PC-3 (cell line): Measurements from ENCODE around the gene FBXL7. TPM values are rescaled to one million over a fixed set of nuclear protein-coding genes. Genes with fewer than 3 reads are reported as not detected.

Experiments used
- ATAC-seq: fragments of 200-7000 bp; cut with Tn5 transposase; 2 replicates; pipeline ENCODE4 v1.9.1; 2020; ENCODE audit warnings: mild to moderate bottlenecking, moderate library complexity
- BruUV-seq: library from RNA; stranded (reverse); fragments of 400-500 nt; replicated peaks from 2 replicates; lab custom pipeline; 2021; lab: Mats Ljungman, UMichigan
- CTCF ChIA-PET: fragments of 300-600 bp; sonication (Branson Sonifier 250); formaldehyde crosslinking; loops from one replicate; lab custom pipeline; 2022; ENCODE audit warnings: antibody characterized with exemption; lab: Charles Lee
- POLR2A ChIA-PET: fragments of 300-600 bp; sonication (Branson Sonifier 250); formaldehyde crosslinking; loops from one replicate; lab custom pipeline; 2022; ENCODE audit warnings: antibody characterized with exemption; ENCODE audit not compliant: unreplicated experiment; lab: Charles Lee
- DNase-seq: peaks from one replicate; pipeline ENCODE4 v3.0.0-alpha.2; 2015
- H2AFZ ChIP-seq: fragments of 300-600 bp; sonication (generic); 2 replicates; pipeline ENCODE4 v1.6.0; 2016; ENCODE audit warnings: antibody characterized with exemption, low read length
- H3F3A ChIP-seq: fragments of 300-600 bp; sonication (generic); one replicate; pipeline ENCODE4 v1.6.0; 2017; ENCODE audit warnings: antibody characterized with exemption, low read length, control low read depth, mild to moderate bottlenecking; ENCODE audit not compliant: unreplicated experiment
- H3K27ac ChIP-seq: fragments of 300-600 bp; sonication (generic); 2 replicates; pipeline ENCODE4 v1.5.1; 2016; ENCODE audit warnings: mild to moderate bottlenecking, low read length
- H3K27me3 ChIP-seq: fragments of 300-600 bp; sonication (generic); 2 replicates; pipeline ENCODE4 v1.6.1; 2016; ENCODE audit warnings: low read length, mixed read lengths
- H3K36me3 ChIP-seq: fragments of 300-600 bp; sonication (generic); 2 replicates; pipeline ENCODE4 v1.6.1; 2016; ENCODE audit warnings: low read depth, mixed run types, low read length, mixed read lengths
- H3K4me1 ChIP-seq: fragments of 300-600 bp; sonication (generic); 2 replicates; pipeline ENCODE4 v1.5.1; 2016; ENCODE audit warnings: low read length; ENCODE audit not compliant: insufficient read depth
- H3K4me2 ChIP-seq: fragments of 300-600 bp; sonication (generic); 2 replicates; pipeline ENCODE4 v1.6.0; 2016; ENCODE audit warnings: low read length
- H3K4me3 ChIP-seq: fragments of 300-600 bp; sonication (generic); 2 replicates; pipeline ENCODE4 v1.5.1; 2016; ENCODE audit warnings: mild to moderate bottlenecking, low read length, mixed read lengths
- H3K79me2 ChIP-seq: fragments of 300-600 bp; sonication (generic); 2 replicates; pipeline ENCODE4 v1.6.1; 2017; ENCODE audit warnings: low read length, mixed read lengths
- H3K9ac ChIP-seq: fragments of 300-600 bp; sonication (generic); 2 replicates; pipeline ENCODE4 v1.6.0; 2016; ENCODE audit warnings: mild to moderate bottlenecking, low read length
- H3K9me2 ChIP-seq: fragments of 300-600 bp; sonication (generic); replicated peaks from 2 replicates; pipeline ENCODE4 v1.6.1; 2016; ENCODE audit warnings: mixed run types, low read length, mixed read lengths
- H3K9me3 ChIP-seq: fragments of 300-600 bp; sonication (generic); 2 replicates; pipeline ENCODE4 v1.6.1; 2016; ENCODE audit warnings: low read length, mixed read lengths
- H4K20me1 ChIP-seq: fragments of 300-600 bp; sonication (generic); 2 replicates; pipeline ENCODE4 v1.6.1; 2016; ENCODE audit warnings: low read length, mixed read lengths
- CTCF ChIP-seq: fragments of 300-600 bp; sonication (generic); conservative IDR thresholded peaks from 2 replicates; pipeline ENCODE4 v1.5.1; 2017; ENCODE audit warnings: antibody characterized with exemption, low read depth, mild to moderate bottlenecking, low read length
- EZH2 ChIP-seq: fragments of 300-600 bp; sonication (generic); IDR thresholded peaks from one replicate; pipeline ENCODE4 v1.6.1; 2017; ENCODE audit warnings: antibody characterized with exemption, mild to moderate bottlenecking, low read length; ENCODE audit not compliant: unreplicated experiment
- EZH2phosphoT487 ChIP-seq: fragments of 300-600 bp; sonication (generic); IDR thresholded peaks from 2 replicates; pipeline ENCODE4 v1.6.1; 2018; ENCODE audit warnings: mild to moderate bottlenecking, antibody characterized with exemption, low read length, borderline replicate concordance
- intact Hi-C: fragments of 100-400 bp; cut with micrococcal nuclease; formaldehyde crosslinking; loops from 2 replicates; pipeline ENCODE4 v1.9.0; 2023
- total RNA-seq: library from RNA; depleted of rRNA; stranded (reverse); fragments of >200 nt; gene quantifications from 2 replicates; pipeline ENCODE4 v1.2.3, GENCODE V29; 2014

FBXL7 gene
- total RNA-seq, 1 experiment from 2014 or later, result 0.18 TPM

- BruUV-seq, result no TSS peak
- ATAC-seq, result no peak
- TF ChIP-seq EZH2phosphoT487, result no peak
- no peak for TF ChIP-seq CTCF
- TF ChIP-seq EZH2, result no peak
- DNase-seq, result no peak
- no peaks in the 10 kb centered on the region for H3K4me1 ChIP-seq
- intact Hi-C loops, result no loop called here
- peaks cover 32% of the 10 kb centered on the region for H3K9me3 ChIP-seq
- H3K27me3 ChIP-seq, result no peaks in the 10 kb centered on the region
- H3K9me2 ChIP-seq, result no peaks in the 10 kb centered on the region
- CTCF ChIA-PET, result no interaction called here
- H4K20me1 ChIP-seq, result no peaks in the 10 kb centered on the region
- POLR2A ChIA-PET, result no interaction called here
- H3K4me3 ChIP-seq, result no peak overlapping the region
- H3K27ac ChIP-seq, result no peak overlapping the region
- no peak overlapping the region for H3K4me2 ChIP-seq
- no peaks in the 10 kb centered on the region for H3F3A ChIP-seq
- H3K9ac ChIP-seq, result no peak overlapping the region
- H3K79me2 ChIP-seq, result no peaks in the 10 kb centered on the region
- H2AFZ ChIP-seq, result no peak overlapping the region
- H3K36me3 ChIP-seq, result no peaks in the 10 kb centered on the region
Measured at GRCh38 chr5:15558240-15558639, 58.3 kb downstream of the FBXL7 start.

- intact Hi-C loops, result no loop called here
- Histone ChIP-seq H3K9ac (no peak overlapping the region), H3K27ac (no peak overlapping the region), H3K27me3 (no peaks in the 10 kb centered on the region), H3F3A (no peaks in the 10 kb centered on the region), H2AFZ (no peak overlapping the region), H3K4me2 (no peak overlapping the region), H3K4me1 (no peaks in the 10 kb centered on the region), H3K4me3 (no peak overlapping the region), H4K20me1 (no peaks in the 10 kb centered on the region), H3K9me2 (no peaks in the 10 kb centered on the region), H3K79me2 (no peaks in the 10 kb centered on the region), H3K9me3 (peaks cover 33% of the 10 kb centered on the region), H3K36me3 (no peaks in the 10 kb centered on the region)
- POLR2A ChIA-PET, result no interaction called here
- no peak for TF ChIP-seq EZH2phosphoT487
- no peak for TF ChIP-seq CTCF
- TF ChIP-seq EZH2, result no peak
- DNase-seq (no peak), ATAC-seq (no peak)
- no TSS peak for BruUV-seq
- CTCF ChIA-PET, result no interaction called here
Measured at GRCh38 chr5:15558681-15559080, 58.7 kb downstream of the FBXL7 start.

GRCh38 chr5:15560421-15560820 is 60.4 kb downstream of the FBXL7 start:
- POLR2A ChIA-PET, result no interaction called here
- Histone ChIP-seq H3K27me3 (no peaks in the 10 kb centered on the region), H3K9me3 (peaks cover 36% of the 10 kb centered on the region), H3K36me3 (no peaks in the 10 kb centered on the region), H3K9ac (no peak overlapping the region), H3K9me2 (no peaks in the 10 kb centered on the region), H3K79me2 (no peaks in the 10 kb centered on the region), H3K27ac (no peak overlapping the region), H3K4me2 (no peak overlapping the region), H2AFZ (no peak overlapping the region), H4K20me1 (no peaks in the 10 kb centered on the region), H3K4me3 (no peak overlapping the region), H3F3A (no peaks in the 10 kb centered on the region), H3K4me1 (no peaks in the 10 kb centered on the region)
- BruUV-seq, result no TSS peak
- no peak for DNase-seq
- no peak for ATAC-seq
- CTCF ChIA-PET, result no interaction called here
- TF ChIP-seq EZH2, result no peak
- no peak for TF ChIP-seq CTCF
- TF ChIP-seq EZH2phosphoT487, result no peak
- intact Hi-C loops, result no loop called here
